ENCODE measurements around the gene SPSB1.
A peak's percentile ranks its signal among the peaks of the same experiment; 100 is the strongest.

The SPSB1 gene

GRCh38 chr1:9260059-9260766 lies 32.5 kb upstream of the SPSB1 start:
- DNase-seq (ENCODE audit: low read depth): no peak

- DNase-seq (ENCODE audit: low read depth): no peak
Observed at GRCh38 chr1:9261496-9261895, 31.2 kb upstream of the SPSB1 start.

GRCh38 chr1:9262096-9262986 lies 30.4 kb upstream of the SPSB1 start:
- no peak for DNase-seq (ENCODE audit: low read depth)

GRCh38 chr1:9263276-9263855 lies 29.3 kb upstream of the SPSB1 start:
- DNase-seq (ENCODE audit: low read depth): no peak

- DNase-seq (ENCODE audit: low read depth): no peak
Observed at GRCh38 chr1:9263984-9264872, 28.5 kb upstream of the SPSB1 start.

- DNase-seq (ENCODE audit: low read depth): no peak
Observed at GRCh38 chr1:9265037-9265436, 27.7 kb upstream of the SPSB1 start.

- no peak for DNase-seq (ENCODE audit: low read depth)
Observed at GRCh38 chr1:9265968-9266367, 26.7 kb upstream of the SPSB1 start.

GRCh38 chr1:9267352-9267686 lies 25.4 kb upstream of the SPSB1 start:
- DNase-seq (ENCODE audit: low read depth): no peak

- no peak for DNase-seq (ENCODE audit: low read depth)
Observed at GRCh38 chr1:9267827-9268581, 24.7 kb upstream of the SPSB1 start.

GRCh38 chr1:9269078-9269501 lies 23.6 kb upstream of the SPSB1 start:
- no peak for DNase-seq (ENCODE audit: low read depth)

- DNase-seq (ENCODE audit: low read depth): no peak
Observed at GRCh38 chr1:9269721-9270120, 23.0 kb upstream of the SPSB1 start.

- no peak for DNase-seq (ENCODE audit: low read depth)
Observed at GRCh38 chr1:9270290-9270883, 22.3 kb upstream of the SPSB1 start.

- DNase-seq (ENCODE audit: low read depth): no peak
Observed at GRCh38 chr1:9271283-9271682, 21.4 kb upstream of the SPSB1 start.

GRCh38 chr1:9271861-9272595 lies 20.7 kb upstream of the SPSB1 start:
- no peak for DNase-seq (ENCODE audit: low read depth)

GRCh38 chr1:9273177-9273576 lies 19.5 kb upstream of the SPSB1 start:
- DNase-seq (ENCODE audit: low read depth): no peak

- no peak for DNase-seq (ENCODE audit: low read depth)
Observed at GRCh38 chr1:9275161-9275560, 17.5 kb upstream of the SPSB1 start.

GRCh38 chr1:9275567-9276034 lies 17.1 kb upstream of the SPSB1 start:
- DNase-seq (ENCODE audit: low read depth): peak; percentile 64

GRCh38 chr1:9278116-9278515 lies 14.6 kb upstream of the SPSB1 start:
- no peak for DNase-seq (ENCODE audit: low read depth)

GRCh38 chr1:9278585-9279153 lies 14.0 kb upstream of the SPSB1 start:
- DNase-seq (ENCODE audit: low read depth): no peak
